ENCODE results near the gene TBPL1.

GRCh38 chr6:133969285-133969920, 16.4 kb downstream of the TBPL1 start:
- TF ChIP-seq CTCF (IDR thresholded peaks at IDR 0.05) (no peak), POLR2A (IDR thresholded peaks at IDR 0.05) (no peak), POLR2AphosphoS5 (IDR thresholded peaks at IDR 0.05) (no peak)

Data from sigmoid colon (tissue), 4 donors.